Sigmoid colon (tissue), 7 donors: ENCODE measurements around the gene SERPINB6. TPM values are rescaled to one million over a fixed set of nuclear protein-coding genes. Genes with fewer than 3 reads are reported as not detected.
A peak's percentile ranks its signal among the peaks of the same experiment; 100 is the strongest.

Experiments
- DNase-seq: peaks from one replicate; pipeline ENCODE4 v3.0.0-alpha.2; 2019
- H3K27ac ChIP-seq, 4 donors: fragments of 200-600 bp; sonication (generic); one replicate each; pipeline ENCODE4 v1.5.1; 2016 to 2019; ENCODE audit warnings: mild to moderate bottlenecking in 1 of 4
- H3K27me3 ChIP-seq, 3 donors: fragments of 200-600 bp; sonication (generic); one replicate each; pipeline ENCODE4 v1.5.1; 2019; ENCODE audit warnings: mild to moderate bottlenecking in 1 of 3
- H3K36me3 ChIP-seq, 4 donors: fragments of 200-600 bp; sonication (generic); one replicate each; pipeline ENCODE4 v1.5.1; 2016 to 2019
- H3K4me1 ChIP-seq, 4 donors: fragments of 200-600 bp; sonication (generic); one replicate each; pipeline ENCODE4 v1.5.1; 2017 to 2019
- H3K4me3 ChIP-seq, 4 donors: fragments of 200-600 bp; sonication (generic); one replicate each; pipeline ENCODE4 v1.5.1; 2017 to 2019; ENCODE audit warnings: mild to moderate bottlenecking in 2 of 4, moderate library complexity in 1 of 4
- H3K9me3 ChIP-seq, 4 donors: fragments of 200-600 bp in 3 of 4; sonication (generic) in 3 of 4; one replicate each; pipeline versions ENCODE4 v1.5.1 to v1.6.1; 2013 to 2019
- EP300 ChIP-seq, 4 donors: sonication (generic); formaldehyde crosslinking; IDR thresholded peaks; one replicate each; pipeline ENCODE4 v1.6.1; 2017; ENCODE audit warnings: antibody characterized with exemption in 4 of 4
- POLR2A ChIP-seq, 2 donors: fragments of 450-650 bp; IDR thresholded peaks; one replicate each; pipeline ENCODE4 v1.6.1; 2016; ENCODE audit warnings: antibody characterized with exemption in 2 of 2, mild to moderate bottlenecking in 2 of 2, moderate library complexity in 2 of 2
- POLR2AphosphoS5 ChIP-seq, 4 donors: sonication (generic); formaldehyde crosslinking; IDR thresholded peaks; one replicate each; pipeline ENCODE4 v1.6.1; 2017; ENCODE audit warnings: antibody characterized with exemption in 4 of 4
- WGBS, 2 donors: extraction: QIAGEN DNeasy Blood & Tissue Kit; methylation state at CpG; one replicate each; pipeline ENCODE4 v1.1.7; 2013; 5-methylcytosine and 5-hydroxymethylcytosine counted together
- intact Hi-C: fragments of 100-400 bp; cut with DNase I; formaldehyde crosslinking; loops from one replicate; pipeline ENCODE4 v1.15.1; 2023
- polyA plus RNA-seq, 3 donors: library from polyadenylated mRNA; stranded (reverse); fragments of 200-250 nt; gene quantifications; one replicate each; pipeline ENCODE4 v1.2.3, GENCODE V29; 2013
- total RNA-seq, 4 donors: library from RNA; depleted of rRNA; stranded (reverse); fragments of >200 nt; gene quantifications; one replicate each; pipeline ENCODE4 v1.1.0, GENCODE V29; 2016
- TF ChIP-seq, protein P1 (sequence below), 4 experiments: fragments of 450-650 bp in 3 of 4; fragments of 200-600 bp in 1 of 4; IDR thresholded peaks; one replicate each; pipeline ENCODE4 v1.5.1; 2016 to 2019; ENCODE audit warnings: antibody characterized with exemption in 4 of 4, mild to moderate bottlenecking in 3 of 4, moderate library complexity in 2 of 4
- donor health status: healthy with polysubstance abuse.
- donor health status: Bipolar disorder and iron deficiency.
- donor health status: healthy.

Gene SERPINB6
- total and polyA plus RNA-seq, 7 donors, result 150 to 207 (median 178) TPM

GRCh38 chr6:2993755-2994317 lies 22.5 kb upstream of the SERPINB6 start:
- 96% methylated on average over 4 of the region's 4 CpGs for WGBS, 2 donors
- Histone ChIP-seq H3K9me3 (no peaks in the 10 kb centered on the region), H3K36me3 (no peaks in the 10 kb centered on the region)

DNA sequence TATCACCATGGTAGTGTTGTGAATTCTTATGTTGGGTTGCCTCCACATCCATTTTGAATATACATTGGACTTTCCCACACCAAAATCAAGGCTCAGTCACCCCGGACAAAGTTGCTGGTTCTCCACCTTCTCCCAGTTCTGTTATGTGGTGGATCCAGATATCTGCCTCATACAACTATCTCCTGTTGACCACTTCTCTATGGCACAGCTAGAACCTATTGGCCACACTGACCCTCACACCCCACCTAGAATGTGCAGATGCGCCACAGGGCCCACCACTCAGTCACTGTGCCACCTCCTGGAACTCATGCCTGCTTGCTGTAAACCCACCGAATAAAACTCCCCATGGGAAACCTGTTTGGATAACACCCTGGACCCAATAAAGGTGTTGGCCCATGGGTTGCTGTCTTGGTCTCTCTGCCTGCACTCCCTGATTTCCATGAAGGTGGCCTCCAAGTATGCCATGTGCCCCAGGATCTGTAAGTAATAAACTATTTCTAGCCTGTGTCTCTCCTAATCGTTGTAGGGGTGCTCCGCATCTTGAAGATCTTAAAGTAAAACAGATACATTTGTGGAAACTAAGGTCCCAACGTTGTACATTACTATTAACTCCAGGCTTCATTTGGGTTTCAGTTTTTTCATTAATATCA lies 21.1 kb upstream of the SERPINB6 start:
- 78 to 95% methylated on average over 6 of the region's 6 CpGs for WGBS, 2 donors

More at GRCh38 chr6:2993755-2994317, 22.5 kb upstream of the SERPINB6 start:
- Histone ChIP-seq H3K27me3 (no peaks in the 10 kb centered on the region), H3K4me3 (no peak overlapping the region), H3K27ac (no peak overlapping the region), H3K4me1 (peaks cover 0 to 16% (median 11%) of the 10 kb centered on the region in 4 donors)
- TF ChIP-seq, protein P1, sequence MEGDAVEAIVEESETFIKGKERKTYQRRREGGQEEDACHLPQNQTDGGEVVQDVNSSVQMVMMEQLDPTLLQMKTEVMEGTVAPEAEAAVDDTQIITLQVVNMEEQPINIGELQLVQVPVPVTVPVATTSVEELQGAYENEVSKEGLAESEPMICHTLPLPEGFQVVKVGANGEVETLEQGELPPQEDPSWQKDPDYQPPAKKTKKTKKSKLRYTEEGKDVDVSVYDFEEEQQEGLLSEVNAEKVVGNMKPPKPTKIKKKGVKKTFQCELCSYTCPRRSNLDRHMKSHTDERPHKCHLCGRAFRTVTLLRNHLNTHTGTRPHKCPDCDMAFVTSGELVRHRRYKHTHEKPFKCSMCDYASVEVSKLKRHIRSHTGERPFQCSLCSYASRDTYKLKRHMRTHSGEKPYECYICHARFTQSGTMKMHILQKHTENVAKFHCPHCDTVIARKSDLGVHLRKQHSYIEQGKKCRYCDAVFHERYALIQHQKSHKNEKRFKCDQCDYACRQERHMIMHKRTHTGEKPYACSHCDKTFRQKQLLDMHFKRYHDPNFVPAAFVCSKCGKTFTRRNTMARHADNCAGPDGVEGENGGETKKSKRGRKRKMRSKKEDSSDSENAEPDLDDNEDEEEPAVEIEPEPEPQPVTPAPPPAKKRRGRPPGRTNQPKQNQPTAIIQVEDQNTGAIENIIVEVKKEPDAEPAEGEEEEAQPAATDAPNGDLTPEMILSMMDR (IDR thresholded peaks at IDR 0.05), result no peak
- no peak for TF ChIP-seq EP300 (IDR thresholded peaks at IDR 0.05)
- no peak for TF ChIP-seq POLR2A (IDR thresholded peaks at IDR 0.05)
- TF ChIP-seq POLR2AphosphoS5 (IDR thresholded peaks at IDR 0.05), result no peak
- intact Hi-C loops, result no loop called here
- no peak for DNase-seq

DNA sequence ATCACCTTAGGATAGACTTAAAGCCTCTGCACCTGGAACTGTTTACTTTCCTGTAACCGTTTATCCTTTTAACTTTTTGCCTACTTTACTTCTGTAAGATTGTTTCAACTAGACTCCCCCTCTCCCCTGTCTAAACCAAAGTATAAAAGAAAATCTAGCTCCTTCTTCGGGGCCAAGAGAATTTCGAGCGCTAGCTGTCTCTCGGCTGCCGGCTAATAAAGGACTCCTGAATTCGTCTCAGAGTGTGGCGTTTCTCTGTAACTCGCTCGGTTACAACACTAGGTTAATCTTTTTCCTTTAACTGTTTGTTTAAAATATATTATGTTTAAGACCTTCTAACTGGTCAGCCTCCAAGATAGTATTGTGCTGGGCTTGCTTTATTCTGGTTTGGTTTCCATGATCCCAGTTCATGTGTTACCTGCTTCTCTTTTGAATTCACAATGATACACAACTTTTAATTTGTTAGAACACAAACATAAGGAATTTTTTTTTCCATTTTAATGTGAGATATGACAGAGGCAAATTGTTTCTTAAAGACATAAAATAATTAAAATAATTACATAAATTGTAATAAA lies 19.7 kb upstream of the SERPINB6 start:
- intact Hi-C loops, result no loop called here
- H3K9me3 ChIP-seq, result no peaks in the 10 kb centered on the region
- no peak for DNase-seq
- H3K27me3 ChIP-seq, result no peaks in the 10 kb centered on the region
- H3K27ac ChIP-seq, result peak overlapping the region; percentile 95 to 98 (median 96)
- TF ChIP-seq EP300 (IDR thresholded peaks at IDR 0.05), result no peak
- no peak for TF ChIP-seq POLR2AphosphoS5 (IDR thresholded peaks at IDR 0.05)
- TF ChIP-seq POLR2A (IDR thresholded peaks at IDR 0.05), result no peak
- TF ChIP-seq, protein P1 (IDR thresholded peaks at IDR 0.05), result no peak
- peaks cover 0 to 33% (median 29%) of the 10 kb centered on the region in 4 donors for H3K4me1 ChIP-seq
- H3K36me3 ChIP-seq, result no peaks in the 10 kb centered on the region
- WGBS, 2 donors, result 3 to 7% methylated on average over 10 of the region's 10 CpGs
- peak overlapping the region; percentile 69 to 90 (median 86) for H3K4me3 ChIP-seq

More for the DNA sequence above, 21.1 kb upstream of the SERPINB6 start:
- Histone ChIP-seq H3K27ac (peak overlapping the region in 1 of 4 donors; percentile 95), H3K4me1 (peaks cover 0 to 21% (median 16%) of the 10 kb centered on the region in 4 donors), H3K9me3 (no peaks in the 10 kb centered on the region), H3K27me3 (no peaks in the 10 kb centered on the region), H3K4me3 (no peak overlapping the region), H3K36me3 (no peaks in the 10 kb centered on the region)
- TF ChIP-seq, protein P1 (IDR thresholded peaks at IDR 0.05), result no peak
- TF ChIP-seq EP300 (IDR thresholded peaks at IDR 0.05), result no peak
- TF ChIP-seq POLR2A (IDR thresholded peaks at IDR 0.05), result no peak
- TF ChIP-seq POLR2AphosphoS5 (IDR thresholded peaks at IDR 0.05), result no peak
- intact Hi-C loops, result no loop called here
- no peak for DNase-seq

GRCh38 chr6:2990248-2990931 lies 19.0 kb upstream of the SERPINB6 start:
- intact Hi-C loops, result no loop called here
- peaks cover 0 to 33% (median 29%) of the 10 kb centered on the region in 4 donors for H3K4me1 ChIP-seq
- H3K4me3 ChIP-seq, result peak overlapping the region; percentile 69 to 90 (median 86)
- no peaks in the 10 kb centered on the region for H3K27me3 ChIP-seq
- 1 to 3% methylated on average over 19 of the region's 19 CpGs for WGBS, 2 donors
- H3K9me3 ChIP-seq, result no peaks in the 10 kb centered on the region
- TF ChIP-seq POLR2A (IDR thresholded peaks at IDR 0.05) (no peak), POLR2AphosphoS5 (IDR thresholded peaks at IDR 0.05) (no peak), EP300 (IDR thresholded peaks at IDR 0.05) (no peak)
- TF ChIP-seq, protein P1 (IDR thresholded peaks at IDR 0.05), result no peak
- no peaks in the 10 kb centered on the region for H3K36me3 ChIP-seq
- DNase-seq, result peak; percentile 74
- H3K27ac ChIP-seq, result peak overlapping the region; percentile 95 to 98 (median 96)
